PFSK-1 (cell line): ENCODE measurements around the gene CLK2.

Experiments used
- FOXP2 ChIP-seq: optimal IDR thresholded peaks from 2 replicates; pipeline ENCODE3; 2011; ENCODE audit warnings: borderline replicate concordance, control low read depth, inconsistent platforms; ENCODE audit not compliant: insufficient read depth; ENCODE audit errors: extremely low read length, extremely low read depth
- POLR2AphosphoS5 ChIP-seq: IDR thresholded peaks from 2 replicates; pipeline ENCODE4 v1.6.1; 2012; ENCODE audit warnings: low read depth, mild to moderate bottlenecking, control low read depth, low read length, moderate library complexity
- SIN3A ChIP-seq: IDR thresholded peaks from 2 replicates; pipeline ENCODE4 v1.6.1; 2012; ENCODE audit warnings: mild to moderate bottlenecking, low read length, moderate library complexity, borderline replicate concordance; ENCODE audit not compliant: insufficient read depth
- TAF1 ChIP-seq: IDR thresholded peaks from 2 replicates; pipeline ENCODE4 v1.6.1; 2012; ENCODE audit warnings: low read length, control low read depth, borderline replicate concordance; ENCODE audit not compliant: insufficient read depth
- TF ChIP-seq, protein P1 (sequence below), 2 experiments: IDR thresholded peaks; 2 replicates each; pipeline versions ENCODE4 v1.6.1 to v1.8.0; 2011 to 2012; ENCODE audit warnings: low read depth in 2 of 2, low read length in 2 of 2, control low read depth in 1 of 2, inconsistent platforms in 1 of 2, mild to moderate bottlenecking in 1 of 2, moderate library complexity in 1 of 2; ENCODE audit not compliant: insufficient read depth in 1 of 2

CLK2 gene

DNA sequence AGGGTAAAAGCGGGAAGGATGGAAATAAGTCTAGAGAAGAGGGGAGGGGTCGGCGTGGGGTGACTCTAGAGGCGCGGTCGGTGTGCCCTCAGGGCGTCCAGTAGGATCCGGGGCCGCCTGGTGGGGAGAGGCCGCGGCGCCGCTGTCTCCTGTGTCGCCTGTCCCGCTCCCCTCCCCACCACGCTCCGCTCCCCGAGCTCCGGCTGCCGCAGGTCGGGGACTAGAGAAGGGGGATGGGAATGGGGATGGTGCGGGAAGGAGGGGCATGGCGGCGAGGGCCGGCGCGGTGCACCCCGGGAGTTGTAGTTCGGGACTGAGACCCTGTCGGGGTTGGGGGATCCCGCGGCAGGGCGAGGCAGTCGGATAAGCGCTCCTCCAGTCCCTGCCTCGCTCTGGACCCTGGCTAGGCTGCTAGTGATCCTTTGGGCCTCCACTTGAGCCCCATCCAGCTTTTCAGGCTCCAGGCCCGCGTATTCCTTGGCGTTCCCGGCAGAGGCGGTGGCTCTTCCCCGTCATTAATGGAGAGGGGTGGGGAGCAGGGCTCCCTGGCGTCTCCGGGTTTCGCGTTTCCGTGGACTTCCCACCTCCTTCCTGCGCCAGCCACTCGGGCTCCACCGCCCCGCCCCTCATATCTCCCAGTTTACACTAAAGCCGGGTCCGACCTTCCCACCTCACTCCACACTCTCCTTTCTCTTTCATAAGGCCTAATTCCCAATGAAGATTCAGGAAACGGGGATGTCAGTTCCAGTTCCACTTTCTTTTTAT, 17.9 kb downstream of the CLK2 start, which contains the start of gene ENTREP3:
Gene ENTREP3 (minus strand): TSS at position 241 of the 765 bp plus-strand sequence. CDS start 606 bp downstream, outside the sequence.
- peak; percentile 96 for TF ChIP-seq POLR2AphosphoS5
- peak; percentile 96 for TF ChIP-seq TAF1
- TF ChIP-seq, protein P1, sequence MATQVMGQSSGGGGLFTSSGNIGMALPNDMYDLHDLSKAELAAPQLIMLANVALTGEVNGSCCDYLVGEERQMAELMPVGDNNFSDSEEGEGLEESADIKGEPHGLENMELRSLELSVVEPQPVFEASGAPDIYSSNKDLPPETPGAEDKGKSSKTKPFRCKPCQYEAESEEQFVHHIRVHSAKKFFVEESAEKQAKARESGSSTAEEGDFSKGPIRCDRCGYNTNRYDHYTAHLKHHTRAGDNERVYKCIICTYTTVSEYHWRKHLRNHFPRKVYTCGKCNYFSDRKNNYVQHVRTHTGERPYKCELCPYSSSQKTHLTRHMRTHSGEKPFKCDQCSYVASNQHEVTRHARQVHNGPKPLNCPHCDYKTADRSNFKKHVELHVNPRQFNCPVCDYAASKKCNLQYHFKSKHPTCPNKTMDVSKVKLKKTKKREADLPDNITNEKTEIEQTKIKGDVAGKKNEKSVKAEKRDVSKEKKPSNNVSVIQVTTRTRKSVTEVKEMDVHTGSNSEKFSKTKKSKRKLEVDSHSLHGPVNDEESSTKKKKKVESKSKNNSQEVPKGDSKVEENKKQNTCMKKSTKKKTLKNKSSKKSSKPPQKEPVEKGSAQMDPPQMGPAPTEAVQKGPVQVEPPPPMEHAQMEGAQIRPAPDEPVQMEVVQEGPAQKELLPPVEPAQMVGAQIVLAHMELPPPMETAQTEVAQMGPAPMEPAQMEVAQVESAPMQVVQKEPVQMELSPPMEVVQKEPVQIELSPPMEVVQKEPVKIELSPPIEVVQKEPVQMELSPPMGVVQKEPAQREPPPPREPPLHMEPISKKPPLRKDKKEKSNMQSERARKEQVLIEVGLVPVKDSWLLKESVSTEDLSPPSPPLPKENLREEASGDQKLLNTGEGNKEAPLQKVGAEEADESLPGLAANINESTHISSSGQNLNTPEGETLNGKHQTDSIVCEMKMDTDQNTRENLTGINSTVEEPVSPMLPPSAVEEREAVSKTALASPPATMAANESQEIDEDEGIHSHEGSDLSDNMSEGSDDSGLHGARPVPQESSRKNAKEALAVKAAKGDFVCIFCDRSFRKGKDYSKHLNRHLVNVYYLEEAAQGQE (IDR thresholded peaks at IDR 0.05; ENCODE audit: insufficient read depth in 1 of 2, low read depth in 2 of 2, low read length in 2 of 2) = 0 out of 4 replicates have a peak, but pooled peaks of 1 of the 2 experiments have one; percentile 52
- no peak for TF ChIP-seq FOXP2
- TF ChIP-seq SIN3A = peak; percentile 89; the same call in 1 of the 2 replicates

DNA sequence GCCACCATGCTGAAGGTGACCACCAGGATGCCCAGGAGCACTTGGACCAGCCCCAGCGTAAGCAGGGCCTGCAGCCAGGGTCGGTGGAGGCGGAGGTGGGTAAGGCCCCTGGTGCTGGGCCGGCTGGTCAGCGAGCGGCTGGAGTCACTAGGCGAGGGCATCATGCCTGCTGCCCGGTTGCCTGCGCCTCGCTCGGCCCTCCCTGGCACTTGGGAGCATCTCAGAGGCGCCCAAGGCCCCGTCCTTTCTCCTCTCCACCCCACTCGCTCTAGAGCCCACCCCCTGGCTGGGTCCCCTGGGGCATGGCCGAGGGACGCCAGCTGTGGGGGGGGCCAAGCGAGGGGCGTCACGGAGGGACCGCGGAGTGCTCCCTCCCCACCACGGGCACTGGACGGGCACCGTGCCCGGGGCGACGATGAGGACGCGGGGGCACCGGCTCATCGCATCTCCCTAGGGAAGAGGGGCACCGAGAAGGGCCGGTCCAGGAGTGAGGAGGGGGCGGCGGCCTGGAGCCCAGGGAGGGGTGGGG, 18.5 kb downstream of the CLK2 start:
- TF ChIP-seq TAF1 = no peak
- TF ChIP-seq SIN3A = no peak
- TF ChIP-seq POLR2AphosphoS5 = no peak
- no peak for TF ChIP-seq FOXP2
- TF ChIP-seq, protein P1 (IDR thresholded peaks at IDR 0.05; ENCODE audit: insufficient read depth in 1 of 2, low read depth in 2 of 2, low read length in 2 of 2) = no peak

DNA sequence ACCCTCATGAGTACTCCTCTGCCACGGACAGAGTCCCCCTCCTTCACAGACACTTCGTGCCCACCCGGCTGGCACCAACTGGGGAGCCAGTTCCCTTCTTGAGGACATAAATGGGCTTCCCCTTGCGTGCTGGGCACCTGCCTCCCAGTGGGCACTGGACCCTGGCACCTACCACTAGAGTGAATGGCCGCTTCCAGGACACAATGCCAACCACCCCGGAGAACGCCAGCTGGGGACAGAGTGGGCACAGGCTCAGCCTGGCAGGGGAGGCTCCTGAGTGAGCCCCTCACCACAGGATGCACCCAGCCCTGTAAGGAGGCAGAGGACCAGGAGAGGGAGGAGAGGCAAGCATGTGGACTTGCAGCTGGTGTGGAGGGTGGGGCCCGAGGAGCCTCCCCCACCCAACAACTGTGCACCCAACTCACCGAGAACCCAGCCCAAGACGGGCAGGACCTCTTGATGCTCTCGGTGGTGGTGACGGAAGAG, 19.0 kb downstream of the CLK2 start:
- TF ChIP-seq SIN3A (no peak), FOXP2 (no peak), TAF1 (no peak), POLR2AphosphoS5 (no peak)
- TF ChIP-seq, protein P1 (IDR thresholded peaks at IDR 0.05; ENCODE audit: insufficient read depth in 1 of 2, low read depth in 2 of 2, low read length in 2 of 2) = no peak

DNA sequence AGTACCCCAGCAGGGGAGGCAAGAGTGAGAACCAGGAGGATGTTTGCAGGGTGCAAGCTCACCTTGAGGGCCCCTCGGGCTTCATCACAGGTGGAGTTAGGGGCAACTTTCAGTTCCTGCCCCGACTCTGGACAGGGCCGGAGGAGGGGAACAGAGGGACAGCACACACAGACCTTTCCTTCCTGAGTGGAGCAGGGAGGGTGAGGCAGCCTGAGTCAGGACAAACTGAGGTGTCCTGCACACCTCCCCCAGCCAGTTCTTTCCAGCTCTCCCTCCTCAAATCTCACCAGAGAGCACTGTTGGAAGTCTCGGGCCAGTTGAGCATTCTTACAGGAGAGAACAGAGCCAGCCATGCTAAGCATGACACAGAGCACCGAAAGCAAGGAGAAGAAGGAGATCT, 19.5 kb downstream of the CLK2 start:
- no peak for TF ChIP-seq POLR2AphosphoS5
- no peak for TF ChIP-seq SIN3A
- TF ChIP-seq, protein P1 (IDR thresholded peaks at IDR 0.05; ENCODE audit: insufficient read depth in 1 of 2, low read depth in 2 of 2, low read length in 2 of 2) = no peak
- no peak for TF ChIP-seq FOXP2
- no peak for TF ChIP-seq TAF1
